GM21390 (cell line): ENCODE results near the gene PCDHGA9.
A peak's percentile ranks its signal among the peaks of the same experiment; 100 is the strongest.
"Not testable (repeated sequence)": the region's sequence is repeated elsewhere in the genome, so short reads cannot be mapped to it uniquely, and the experiment has no call there.

Experiments
- ATAC-seq: cut with Tn5 transposase; IDR thresholded peaks from one replicate; pipeline ENCODE4 v1.9.1; 2021; ENCODE audit not compliant: unreplicated experiment

The PCDHGA9 gene

DNA sequence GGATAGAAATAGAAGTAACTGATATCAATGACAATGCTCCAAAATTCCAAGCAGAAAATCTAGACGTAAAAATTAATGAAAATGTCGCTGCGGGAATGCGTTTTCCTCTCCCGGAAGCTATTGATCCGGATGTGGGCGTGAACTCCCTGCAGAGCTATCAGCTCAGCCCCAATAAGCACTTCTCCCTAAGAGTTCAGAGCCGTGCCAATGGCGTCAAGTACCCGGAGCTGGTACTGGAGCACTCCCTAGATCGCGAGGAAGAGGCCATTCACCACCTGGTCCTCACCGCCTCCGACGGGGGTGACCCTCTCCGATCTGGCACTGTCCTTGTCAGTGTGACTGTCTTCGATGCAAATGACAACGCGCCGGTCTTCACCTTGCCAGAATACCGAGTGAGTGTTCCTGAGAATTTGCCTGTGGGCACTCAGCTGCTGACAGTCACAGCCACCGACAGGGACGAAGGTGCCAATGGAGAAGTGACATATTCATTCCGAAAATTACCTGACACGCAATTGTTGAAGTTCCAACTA is 11.0 kb downstream of the PCDHGA9 start:
- no peak for ATAC-seq

DNA sequence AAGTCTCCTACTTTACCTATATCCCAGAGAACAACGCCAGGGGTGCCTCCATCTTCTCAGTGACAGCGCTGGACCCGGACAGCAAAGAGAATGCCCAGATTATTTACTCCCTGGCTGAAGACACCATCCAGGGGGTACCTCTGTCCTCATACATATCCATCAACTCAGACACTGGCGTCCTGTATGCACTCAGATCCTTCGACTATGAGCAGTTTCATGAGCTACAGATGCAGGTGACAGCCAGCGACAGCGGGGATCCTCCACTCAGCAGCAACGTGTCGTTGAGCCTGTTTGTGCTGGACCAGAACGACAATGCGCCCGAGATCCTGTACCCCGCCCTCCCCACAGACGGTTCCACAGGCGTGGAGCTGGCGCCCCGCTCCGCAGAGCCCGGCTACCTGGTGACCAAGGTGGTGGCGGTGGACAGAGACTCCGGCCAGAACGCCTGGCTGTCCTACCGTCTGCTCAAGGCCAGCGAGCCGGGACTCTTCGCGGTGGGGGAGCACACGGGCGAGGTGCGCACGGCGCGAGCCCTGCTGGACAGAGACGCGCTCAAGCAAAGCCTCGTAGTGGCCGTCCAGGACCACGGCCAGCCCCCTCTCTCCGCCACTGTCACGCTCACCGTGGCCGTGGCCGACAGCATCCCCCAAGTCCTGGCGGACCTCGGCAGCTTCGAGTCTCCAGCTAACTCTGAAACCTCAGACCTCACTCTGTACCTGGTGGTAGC is 12.1 kb downstream of the PCDHGA9 start:
- not testable (repeated sequence) for ATAC-seq

DNA sequence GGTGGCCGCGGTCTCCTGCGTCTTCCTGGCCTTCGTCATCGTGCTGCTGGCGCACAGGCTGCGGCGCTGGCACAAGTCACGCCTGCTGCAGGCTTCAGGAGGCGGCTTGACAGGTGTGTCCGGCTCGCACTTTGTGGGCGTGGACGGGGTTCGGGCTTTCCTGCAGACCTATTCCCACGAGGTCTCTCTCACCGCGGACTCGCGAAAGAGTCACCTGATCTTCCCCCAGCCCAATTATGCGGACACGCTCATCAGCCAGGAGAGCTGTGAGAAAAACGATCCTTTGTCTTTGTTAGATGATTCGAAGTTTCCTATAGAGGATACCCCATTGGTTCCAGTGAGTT is 12.7 kb downstream of the PCDHGA9 start:
- ATAC-seq: not testable (repeated sequence)

DNA sequence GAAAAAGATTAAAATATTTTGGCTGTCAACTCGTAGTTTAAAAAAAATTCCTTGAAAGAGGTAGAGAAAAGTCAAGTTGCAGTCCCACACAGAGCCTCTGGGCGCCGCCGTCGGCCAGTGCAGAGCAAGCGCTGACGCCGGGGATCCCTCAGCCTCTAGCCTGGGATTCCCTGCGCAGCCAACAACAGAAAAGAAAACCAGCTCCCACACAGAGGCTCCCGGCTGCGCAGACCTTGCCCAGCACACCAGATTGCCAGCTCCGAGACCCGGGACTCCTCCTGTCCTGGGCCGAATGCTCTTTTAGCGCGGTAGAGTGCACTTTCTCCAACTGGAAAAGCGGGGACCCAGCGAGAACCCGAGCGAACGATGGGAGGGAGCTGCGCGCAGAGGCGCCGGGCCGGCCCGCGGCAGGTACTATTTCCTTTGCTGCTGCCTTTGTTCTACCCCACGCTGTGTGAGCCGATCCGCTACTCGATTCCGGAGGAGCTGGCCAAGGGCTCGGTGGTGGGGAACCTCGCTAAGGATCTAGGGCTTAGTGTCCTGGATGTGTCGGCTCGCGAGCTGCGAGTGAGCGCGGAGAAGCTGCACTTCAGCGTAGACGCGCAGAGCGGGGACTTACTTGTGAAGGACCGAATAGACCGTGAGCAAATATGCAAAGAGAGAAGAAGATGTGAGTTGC is 15.1 kb downstream of the PCDHGA9 start, which contains the start of gene PCDHGB7:
PCDHGB7 (plus strand) TSS at position 184 of the 679 bp plus-strand sequence; CDS start at position 367, 183 bp downstream.
- peak; percentile 86 for ATAC-seq

DNA sequence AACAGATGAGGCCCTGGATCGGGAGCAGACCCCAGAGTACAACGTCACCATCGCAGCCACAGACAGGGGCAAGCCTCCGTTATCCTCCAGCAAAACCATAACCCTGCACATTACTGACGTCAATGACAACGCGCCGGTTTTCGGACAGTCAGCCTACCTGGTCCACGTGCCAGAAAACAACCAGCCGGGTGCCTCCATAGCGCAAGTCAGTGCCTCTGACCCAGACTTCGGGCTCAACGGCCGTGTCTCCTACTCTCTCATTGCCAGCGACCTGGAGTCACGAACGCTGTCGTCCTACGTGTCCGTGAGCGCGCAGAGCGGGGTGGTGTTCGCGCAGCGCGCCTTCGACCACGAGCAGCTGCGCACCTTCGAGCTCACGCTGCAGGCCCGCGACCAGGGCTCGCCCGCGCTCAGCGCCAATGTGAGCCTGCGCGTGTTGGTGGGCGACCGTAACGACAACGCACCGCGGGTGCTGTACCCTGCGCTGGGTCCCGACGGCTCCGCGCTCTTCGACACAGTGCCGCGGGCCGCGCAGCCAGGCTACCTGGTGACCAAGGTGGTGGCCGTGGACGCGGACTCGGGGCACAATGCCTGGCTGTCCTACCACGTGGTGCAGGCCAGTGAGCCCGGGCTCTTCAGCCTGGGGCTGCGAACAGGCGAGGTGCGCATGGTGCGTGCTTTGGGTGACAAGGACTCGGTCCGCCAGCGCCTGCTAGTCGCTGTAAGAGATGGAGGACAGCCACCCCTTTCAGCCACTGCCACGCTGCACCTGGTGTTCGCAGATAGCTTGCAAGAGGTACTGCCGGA is 16.7 kb downstream of the PCDHGA9 start:
- ATAC-seq: no peak

DNA sequence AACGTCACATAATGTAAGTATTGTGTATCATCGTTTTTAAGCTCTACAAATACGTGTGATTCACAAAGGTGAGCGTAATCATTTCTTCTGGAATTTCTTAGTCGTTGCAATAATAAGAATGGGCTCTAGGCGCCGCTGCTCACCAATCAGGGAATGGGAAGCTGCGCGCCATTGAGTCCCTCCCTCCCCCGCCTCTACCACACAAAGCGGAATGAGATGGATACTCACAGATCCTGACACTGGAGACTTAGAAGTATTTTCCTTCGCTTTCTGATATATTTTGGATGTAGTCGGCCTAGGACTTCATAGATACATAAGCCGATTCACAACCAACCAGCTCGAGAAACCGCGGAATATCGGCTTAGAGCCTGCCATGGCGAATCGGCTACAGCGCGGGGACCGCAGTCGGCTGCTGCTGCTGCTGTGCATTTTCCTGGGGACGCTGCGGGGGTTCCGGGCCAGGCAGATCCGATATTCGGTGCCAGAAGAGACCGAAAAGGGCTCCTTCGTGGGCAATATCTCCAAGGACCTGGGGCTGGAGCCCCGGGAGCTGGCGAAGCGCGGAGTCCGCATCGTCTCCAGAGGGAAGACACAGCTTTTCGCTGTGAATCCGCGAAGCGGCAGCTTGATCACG is 18.4 kb downstream of the PCDHGA9 start, which contains the start of gene PCDHGA11:
PCDHGA11 (plus strand) TSS at position 197 of the 634 bp plus-strand sequence; CDS start at position 374, 177 bp downstream.
- ATAC-seq: no peak

DNA sequence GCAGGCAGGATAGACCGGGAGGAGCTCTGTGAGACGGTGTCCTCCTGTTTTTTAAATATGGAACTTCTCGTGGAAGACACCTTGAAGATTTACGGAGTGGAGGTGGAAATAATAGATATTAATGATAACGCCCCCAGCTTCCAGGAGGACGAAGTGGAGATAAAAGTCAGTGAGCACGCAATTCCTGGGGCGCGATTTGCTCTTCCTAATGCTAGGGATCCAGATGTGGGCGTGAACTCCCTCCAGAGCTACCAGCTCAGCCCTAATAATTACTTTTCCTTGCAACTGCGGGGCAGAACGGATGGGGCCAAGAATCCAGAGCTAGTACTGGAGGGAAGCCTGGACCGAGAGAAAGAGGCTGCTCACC is 18.9 kb downstream of the PCDHGA9 start:
- ATAC-seq: no peak

DNA sequence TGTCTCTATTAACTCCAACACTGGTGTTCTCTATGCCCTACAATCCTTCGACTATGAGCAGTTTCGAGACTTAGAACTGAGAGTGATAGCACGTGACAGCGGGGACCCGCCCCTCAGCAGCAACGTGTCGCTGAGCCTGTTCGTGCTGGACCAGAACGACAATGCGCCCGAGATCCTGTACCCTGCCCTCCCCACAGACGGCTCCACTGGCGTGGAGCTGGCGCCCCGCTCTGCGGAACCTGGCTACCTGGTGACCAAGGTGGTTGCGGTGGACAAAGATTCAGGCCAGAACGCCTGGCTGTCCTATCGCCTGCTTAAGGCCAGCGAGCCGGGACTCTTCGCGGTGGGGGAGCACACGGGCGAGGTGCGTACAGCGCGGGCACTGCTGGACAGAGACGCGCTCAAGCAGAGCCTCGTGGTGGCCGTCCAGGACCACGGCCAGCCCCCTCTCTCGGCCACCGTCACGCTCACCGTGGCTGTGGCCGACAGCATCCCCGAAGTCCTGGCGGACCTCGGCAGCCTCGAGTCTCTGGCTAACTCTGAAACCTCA is 20.2 kb downstream of the PCDHGA9 start:
- no peak for ATAC-seq

DNA sequence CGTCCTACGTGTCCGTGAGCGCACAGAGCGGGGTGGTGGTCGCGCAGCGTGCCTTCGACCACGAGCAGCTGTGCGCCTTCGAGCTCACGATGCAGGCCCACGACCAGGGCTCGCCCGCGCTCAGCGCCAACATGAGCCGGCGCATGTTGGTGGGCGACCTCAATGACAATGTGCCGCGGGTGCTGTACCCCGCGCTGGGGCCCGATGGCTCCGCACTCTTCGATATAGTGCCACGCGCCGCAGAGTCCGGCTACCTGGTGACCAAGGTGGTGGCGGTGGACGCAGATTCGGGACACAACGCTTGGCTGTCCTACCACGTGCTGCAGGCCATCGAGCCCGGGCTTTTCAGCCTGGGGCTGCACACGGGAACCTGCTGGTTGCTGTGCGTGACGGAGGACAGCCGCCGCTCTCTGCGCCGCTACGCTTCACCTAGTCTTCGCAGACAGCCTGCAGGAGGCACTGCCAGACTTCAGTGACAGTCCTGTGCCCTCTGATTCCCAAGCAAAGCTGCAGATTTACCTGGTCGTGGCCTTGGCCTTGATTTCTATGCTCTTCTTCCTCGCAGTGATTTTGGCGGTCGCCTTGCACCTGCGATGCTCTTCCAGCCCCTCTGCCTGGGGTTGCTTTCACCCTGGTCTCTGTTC is 25.3 kb downstream of the PCDHGA9 start:
- no peak for ATAC-seq

DNA sequence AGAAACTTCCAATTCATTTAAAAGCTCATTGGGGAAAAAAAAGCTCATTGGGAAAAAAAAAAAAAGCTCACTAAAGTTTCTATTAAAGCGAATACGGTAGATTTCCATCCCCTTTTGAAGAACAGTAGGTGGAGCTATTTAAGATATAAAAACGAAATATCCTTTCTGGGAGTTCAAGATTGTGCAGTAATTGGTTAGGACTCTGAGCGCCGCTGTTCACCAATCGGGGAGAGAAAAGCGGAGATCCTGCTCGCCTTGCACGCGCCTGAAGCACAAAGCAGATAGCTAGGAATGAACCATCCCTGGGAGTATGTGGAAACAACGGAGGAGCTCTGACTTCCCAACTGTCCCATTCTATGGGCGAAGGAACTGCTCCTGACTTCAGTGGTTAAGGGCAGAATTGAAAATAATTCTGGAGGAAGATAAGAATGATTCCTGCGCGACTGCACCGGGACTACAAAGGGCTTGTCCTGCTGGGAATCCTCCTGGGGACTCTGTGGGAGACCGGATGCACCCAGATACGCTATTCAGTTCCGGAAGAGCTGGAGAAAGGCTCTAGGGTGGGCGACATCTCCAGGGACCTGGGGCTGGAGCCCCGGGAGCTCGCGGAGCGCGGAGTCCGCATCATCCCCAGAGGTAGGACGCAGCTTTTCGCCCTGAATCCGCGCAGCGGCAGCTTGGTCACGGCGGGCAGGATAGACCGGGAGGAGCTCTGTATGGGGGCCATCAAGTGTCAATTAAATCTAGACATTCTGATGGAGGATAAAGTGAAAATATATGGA is 27.9 kb downstream of the PCDHGA9 start, which contains the start of gene PCDHGA12:
PCDHGA12 (plus strand) TSS at position 176 of the 782 bp plus-strand sequence; CDS start at position 429, 253 bp downstream.
- peak; percentile 85 for ATAC-seq

DNA sequence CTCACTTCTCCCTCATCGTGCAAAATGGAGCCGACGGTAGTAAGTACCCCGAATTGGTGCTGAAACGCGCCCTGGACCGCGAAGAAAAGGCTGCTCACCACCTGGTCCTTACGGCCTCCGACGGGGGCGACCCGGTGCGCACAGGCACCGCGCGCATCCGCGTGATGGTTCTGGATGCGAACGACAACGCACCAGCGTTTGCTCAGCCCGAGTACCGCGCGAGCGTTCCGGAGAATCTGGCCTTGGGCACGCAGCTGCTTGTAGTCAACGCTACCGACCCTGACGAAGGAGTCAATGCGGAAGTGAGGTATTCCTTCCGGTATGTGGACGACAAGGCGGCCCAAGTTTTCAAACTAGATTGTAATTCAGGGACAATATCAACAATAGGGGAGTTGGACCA is 28.7 kb downstream of the PCDHGA9 start:
- ATAC-seq: peak; percentile 25

DNA sequence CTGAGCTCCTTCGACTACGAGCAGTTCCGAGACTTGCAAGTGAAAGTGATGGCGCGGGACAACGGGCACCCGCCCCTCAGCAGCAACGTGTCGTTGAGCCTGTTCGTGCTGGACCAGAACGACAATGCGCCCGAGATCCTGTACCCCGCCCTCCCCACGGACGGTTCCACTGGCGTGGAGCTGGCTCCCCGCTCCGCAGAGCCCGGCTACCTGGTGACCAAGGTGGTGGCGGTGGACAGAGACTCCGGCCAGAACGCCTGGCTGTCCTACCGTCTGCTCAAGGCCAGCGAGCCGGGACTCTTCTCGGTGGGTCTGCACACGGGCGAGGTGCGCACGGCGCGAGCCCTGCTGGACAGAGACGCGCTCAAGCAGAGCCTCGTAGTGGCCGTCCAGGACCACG is 29.7 kb downstream of the PCDHGA9 start:
- not testable (repeated sequence) for ATAC-seq

DNA sequence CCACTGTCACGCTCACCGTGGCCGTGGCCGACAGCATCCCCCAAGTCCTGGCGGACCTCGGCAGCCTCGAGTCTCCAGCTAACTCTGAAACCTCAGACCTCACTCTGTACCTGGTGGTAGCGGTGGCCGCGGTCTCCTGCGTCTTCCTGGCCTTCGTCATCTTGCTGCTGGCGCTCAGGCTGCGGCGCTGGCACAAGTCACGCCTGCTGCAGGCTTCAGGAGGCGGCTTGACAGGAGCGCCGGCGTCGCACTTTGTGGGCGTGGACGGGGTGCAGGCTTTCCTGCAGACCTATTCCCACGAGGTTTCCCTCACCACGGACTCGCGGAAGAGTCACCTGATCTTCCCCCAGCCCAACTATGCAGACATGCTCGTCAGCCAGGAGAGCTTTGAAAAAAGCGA is 30.1 kb downstream of the PCDHGA9 start:
- not testable (repeated sequence) for ATAC-seq

DNA sequence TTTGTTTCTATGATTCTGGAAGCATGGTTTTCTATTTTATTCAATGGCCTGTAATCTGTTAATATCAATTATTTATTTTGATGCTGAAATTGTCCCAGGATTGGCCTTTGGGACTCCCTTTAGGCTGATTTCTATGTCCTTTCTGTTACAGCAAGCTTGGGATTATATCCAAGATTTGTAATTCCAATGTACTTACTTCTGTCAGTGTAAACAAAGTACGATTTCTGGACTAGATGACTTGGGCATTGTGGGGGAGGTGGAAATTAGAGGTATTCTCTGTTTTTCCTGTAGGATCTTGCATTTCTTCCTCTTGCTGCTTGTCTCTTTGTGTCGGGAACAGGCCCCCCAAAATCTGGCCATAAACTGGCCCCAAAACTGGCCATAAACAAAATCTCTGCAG is 31.4 kb downstream of the PCDHGA9 start:
- ATAC-seq: no peak

DNA sequence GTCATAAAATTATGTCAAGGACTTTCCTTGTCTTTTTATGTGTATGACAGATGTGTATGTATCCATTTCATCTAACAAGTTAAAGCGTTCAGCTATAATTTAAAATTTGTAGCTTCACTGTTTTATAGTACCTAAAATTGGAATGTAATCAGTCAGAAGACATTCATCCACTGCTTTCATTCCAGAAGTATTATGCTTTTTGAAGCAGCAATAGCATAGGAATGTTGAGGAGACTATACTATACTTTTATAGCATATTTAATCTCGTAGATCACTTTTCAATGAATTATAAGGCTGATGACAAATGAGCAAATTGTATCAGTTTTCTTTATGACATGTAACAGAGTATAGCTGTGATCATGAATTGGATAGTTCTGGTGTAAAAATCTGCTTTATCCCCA is 34.6 kb downstream of the PCDHGA9 start:
- ATAC-seq: no peak

DNA sequence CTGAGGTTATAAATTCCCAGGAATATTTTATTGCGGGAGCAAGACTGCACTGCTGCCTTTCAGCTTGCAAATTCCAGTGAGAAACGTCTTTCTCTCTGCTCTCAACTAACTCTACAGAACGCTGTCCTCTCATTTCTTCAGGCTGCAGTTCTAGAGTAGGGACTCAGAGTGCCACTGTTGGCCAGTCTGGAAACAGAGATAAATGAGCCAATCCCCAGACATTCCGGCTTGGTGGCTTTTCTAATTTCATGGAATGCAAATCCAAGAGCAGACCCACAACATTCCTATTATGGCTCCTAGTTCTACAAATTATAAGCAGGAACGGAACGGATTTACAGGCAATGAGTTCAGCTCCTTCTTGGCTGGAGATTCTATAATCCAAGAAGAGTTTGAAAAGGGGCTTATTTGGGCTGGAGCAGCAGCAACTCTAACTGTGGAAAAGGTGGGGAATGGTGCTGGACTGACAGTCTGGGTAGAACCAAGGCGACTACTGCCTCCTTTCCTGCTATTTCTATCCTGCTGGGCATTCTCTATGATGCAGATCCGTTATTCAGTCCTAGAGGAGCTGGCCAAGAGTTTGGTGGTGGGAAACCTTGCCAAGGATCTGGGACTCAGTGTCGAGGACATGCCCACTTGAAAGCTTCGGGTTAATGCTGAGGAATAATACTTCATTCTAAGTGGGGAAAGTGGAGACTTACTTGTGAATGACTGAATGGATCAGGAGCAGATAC is 37.0 kb downstream of the PCDHGA9 start:
- ATAC-seq: no peak

DNA sequence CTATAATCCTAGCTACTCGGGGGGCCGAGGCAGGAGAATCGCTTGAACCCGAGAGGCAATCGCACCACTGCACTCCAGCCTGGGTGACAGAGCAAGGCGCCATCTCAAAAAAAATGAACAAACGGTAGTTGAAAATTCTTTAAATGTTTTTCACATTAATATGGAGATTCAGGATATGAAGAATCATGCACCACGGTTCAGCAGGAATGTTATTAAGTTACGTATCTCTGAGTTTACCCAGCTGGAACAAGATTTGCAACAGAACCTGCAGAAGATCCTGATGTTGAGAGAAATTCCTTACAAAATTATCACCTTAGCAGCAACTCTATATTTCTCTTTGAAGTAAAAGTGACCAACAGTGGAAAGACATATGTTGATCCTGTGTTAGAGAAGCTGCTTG is 37.8 kb downstream of the PCDHGA9 start:
- no peak for ATAC-seq

DNA sequence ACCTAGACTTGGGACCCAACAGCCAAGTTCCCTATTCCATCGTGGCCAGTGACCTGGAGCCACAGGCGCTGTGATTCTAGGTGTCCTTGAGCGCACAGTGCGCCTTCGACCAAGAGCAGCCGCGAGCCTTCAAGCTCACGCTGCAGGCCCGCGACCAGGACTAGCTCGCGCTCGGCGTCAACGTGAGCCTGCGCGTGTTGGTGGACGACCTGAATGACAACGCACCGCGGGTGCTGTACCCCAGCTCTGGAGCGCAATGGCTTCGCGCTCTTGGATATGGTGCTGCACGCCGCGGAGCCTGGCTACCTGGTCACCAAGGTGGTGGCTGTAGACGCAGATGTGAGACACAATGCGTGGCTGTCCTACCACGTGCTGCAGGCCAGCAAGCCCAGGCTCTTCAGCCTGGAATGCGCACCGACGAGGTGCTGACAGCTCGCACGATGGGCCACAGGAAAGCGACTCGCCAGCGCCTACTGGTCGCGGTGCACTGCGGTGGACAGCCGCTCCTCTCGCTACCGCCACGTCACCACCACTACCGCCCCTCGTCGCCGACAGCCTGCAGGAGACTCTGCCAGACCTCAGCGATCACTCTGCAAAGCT is 39.1 kb downstream of the PCDHGA9 start:
- ATAC-seq: no peak
